Tibial nerve (tissue), 4 donors: ENCODE data around the gene PACSIN1.

Experiments used
- EP300 ChIP-seq, 2 donors: sonication (generic); formaldehyde crosslinking; IDR thresholded peaks; one replicate each; pipeline ENCODE4 v1.6.1; 2017; ENCODE audit warnings: antibody characterized with exemption in 2 of 2, mild to moderate bottlenecking in 1 of 2
- POLR2A ChIP-seq, 2 donors: fragments of 450-650 bp; IDR thresholded peaks; one replicate each; pipeline ENCODE4 v1.6.1; 2017; ENCODE audit warnings: antibody characterized with exemption in 2 of 2, mild to moderate bottlenecking in 2 of 2, moderate library complexity in 2 of 2
- TF ChIP-seq, protein P1 (sequence below), 5 experiments: fragments of 200-600 bp in 3 of 5; fragments of 450-650 bp in 2 of 5; sonication (generic) in 3 of 5; IDR thresholded peaks; one replicate each; pipeline ENCODE4 v1.5.1; 2016 to 2019; ENCODE audit warnings: antibody characterized with exemption in 5 of 5, mild to moderate bottlenecking in 3 of 5, moderate library complexity in 2 of 5

DNA sequence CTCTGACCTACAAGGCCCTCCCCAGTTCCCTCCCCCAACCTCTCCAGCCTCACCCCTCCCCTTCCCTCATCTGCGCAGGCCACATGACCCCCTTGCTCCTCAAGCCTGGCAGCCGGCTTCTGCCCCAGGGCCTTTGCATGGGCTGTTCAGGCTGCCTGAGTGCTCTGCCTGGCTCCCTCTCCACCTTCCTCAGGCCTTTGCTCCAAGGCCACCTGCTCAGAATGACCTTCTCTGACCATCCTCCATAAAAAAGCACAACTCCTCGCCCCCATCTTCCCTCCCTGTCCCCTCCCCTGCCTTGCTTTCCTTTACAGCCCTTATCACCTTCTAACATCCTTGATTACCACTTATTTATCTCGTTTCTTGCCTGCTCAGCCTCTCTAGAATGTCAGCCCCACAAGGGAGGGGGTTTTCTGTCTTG, 51.6 kb downstream of the PACSIN1 start:
- TF ChIP-seq, protein P1, sequence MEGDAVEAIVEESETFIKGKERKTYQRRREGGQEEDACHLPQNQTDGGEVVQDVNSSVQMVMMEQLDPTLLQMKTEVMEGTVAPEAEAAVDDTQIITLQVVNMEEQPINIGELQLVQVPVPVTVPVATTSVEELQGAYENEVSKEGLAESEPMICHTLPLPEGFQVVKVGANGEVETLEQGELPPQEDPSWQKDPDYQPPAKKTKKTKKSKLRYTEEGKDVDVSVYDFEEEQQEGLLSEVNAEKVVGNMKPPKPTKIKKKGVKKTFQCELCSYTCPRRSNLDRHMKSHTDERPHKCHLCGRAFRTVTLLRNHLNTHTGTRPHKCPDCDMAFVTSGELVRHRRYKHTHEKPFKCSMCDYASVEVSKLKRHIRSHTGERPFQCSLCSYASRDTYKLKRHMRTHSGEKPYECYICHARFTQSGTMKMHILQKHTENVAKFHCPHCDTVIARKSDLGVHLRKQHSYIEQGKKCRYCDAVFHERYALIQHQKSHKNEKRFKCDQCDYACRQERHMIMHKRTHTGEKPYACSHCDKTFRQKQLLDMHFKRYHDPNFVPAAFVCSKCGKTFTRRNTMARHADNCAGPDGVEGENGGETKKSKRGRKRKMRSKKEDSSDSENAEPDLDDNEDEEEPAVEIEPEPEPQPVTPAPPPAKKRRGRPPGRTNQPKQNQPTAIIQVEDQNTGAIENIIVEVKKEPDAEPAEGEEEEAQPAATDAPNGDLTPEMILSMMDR (IDR thresholded peaks at IDR 0.05), result no peak
- TF ChIP-seq POLR2A (IDR thresholded peaks at IDR 0.05) (no peak), EP300 (IDR thresholded peaks at IDR 0.05) (no peak)
